Parathyroid adenoma (tissue), 2 donors: ENCODE results near the gene KANSL1.
"Not testable (repeated sequence)": the region's sequence is repeated elsewhere in the genome, so short reads cannot be mapped to it uniquely, and the experiment has no call there.

Source experiments
- H2AFZ ChIP-seq: fragments of 300-600 bp; sonication (generic); one replicate; pipeline ENCODE4 v1.7.0; 2017; ENCODE audit warnings: antibody characterized with exemption, mild to moderate bottlenecking
- H3K27ac ChIP-seq: fragments of 300-600 bp; sonication (generic); one replicate; pipeline ENCODE4 v1.7.0; 2017
- H3K27me3 ChIP-seq: fragments of 300-600 bp; sonication (generic); one replicate; pipeline ENCODE4 v1.7.0; 2017; ENCODE audit warnings: low read length; ENCODE audit not compliant: control insufficient read depth, insufficient read depth
- H3K36me3 ChIP-seq: fragments of 300-600 bp; sonication (generic); one replicate; pipeline ENCODE4 v1.7.0; 2017; ENCODE audit warnings: low read length; ENCODE audit not compliant: control insufficient read depth, insufficient read depth
- H3K4me1 ChIP-seq: fragments of 300-600 bp; sonication (generic); one replicate; pipeline ENCODE4 v1.7.0; 2017; ENCODE audit warnings: control low read depth
- H3K4me2 ChIP-seq: fragments of 300-600 bp; sonication (generic); one replicate; pipeline ENCODE4 v1.7.0; 2017; ENCODE audit warnings: low read length
- H3K4me3 ChIP-seq: fragments of 300-600 bp; sonication (generic); one replicate; pipeline ENCODE4 v1.7.0; 2017; ENCODE audit warnings: low read depth, low read length
- H3K79me2 ChIP-seq: fragments of 300-600 bp; sonication (generic); one replicate; pipeline ENCODE4 v1.7.0; 2017; ENCODE audit warnings: control low read depth
- H3K9ac ChIP-seq: fragments of 300-600 bp; sonication (generic); one replicate; pipeline ENCODE4 v1.7.0; 2017; ENCODE audit warnings: mild to moderate bottlenecking
- H3K9me3 ChIP-seq: fragments of 300-600 bp; sonication (generic); one replicate; pipeline ENCODE4 v1.7.0; 2017; ENCODE audit warnings: low read length; ENCODE audit not compliant: control insufficient read depth
- TF ChIP-seq, protein P1 (sequence below): fragments of 300-600 bp; sonication (generic); IDR thresholded peaks from one replicate; pipeline ENCODE4 v1.7.0; 2017; ENCODE audit warnings: antibody characterized with exemption, mild to moderate bottlenecking
- donor health status: primary hyperparathyroidism.

The KANSL1 gene

DNA sequence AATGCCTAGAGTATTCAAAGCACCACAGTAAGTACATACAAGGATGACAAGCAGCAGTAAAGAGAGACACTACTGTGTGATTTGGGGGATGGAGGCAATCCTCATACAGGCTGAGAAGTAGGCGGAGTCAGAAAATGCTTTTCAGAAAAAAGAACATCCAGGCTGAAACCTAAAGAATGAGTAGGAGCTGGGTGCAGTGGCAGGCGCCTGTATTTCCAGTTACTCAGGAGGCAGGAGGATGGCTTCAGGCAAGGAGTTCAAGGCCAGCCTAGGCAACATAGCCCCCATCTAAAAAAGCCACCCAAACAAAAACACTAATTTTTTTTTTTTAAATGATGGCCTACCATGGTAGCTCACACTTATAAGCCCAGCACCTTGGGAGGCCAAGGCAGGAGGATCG is 10.3 kb downstream of the KANSL1 start:
- TF ChIP-seq, protein P1, sequence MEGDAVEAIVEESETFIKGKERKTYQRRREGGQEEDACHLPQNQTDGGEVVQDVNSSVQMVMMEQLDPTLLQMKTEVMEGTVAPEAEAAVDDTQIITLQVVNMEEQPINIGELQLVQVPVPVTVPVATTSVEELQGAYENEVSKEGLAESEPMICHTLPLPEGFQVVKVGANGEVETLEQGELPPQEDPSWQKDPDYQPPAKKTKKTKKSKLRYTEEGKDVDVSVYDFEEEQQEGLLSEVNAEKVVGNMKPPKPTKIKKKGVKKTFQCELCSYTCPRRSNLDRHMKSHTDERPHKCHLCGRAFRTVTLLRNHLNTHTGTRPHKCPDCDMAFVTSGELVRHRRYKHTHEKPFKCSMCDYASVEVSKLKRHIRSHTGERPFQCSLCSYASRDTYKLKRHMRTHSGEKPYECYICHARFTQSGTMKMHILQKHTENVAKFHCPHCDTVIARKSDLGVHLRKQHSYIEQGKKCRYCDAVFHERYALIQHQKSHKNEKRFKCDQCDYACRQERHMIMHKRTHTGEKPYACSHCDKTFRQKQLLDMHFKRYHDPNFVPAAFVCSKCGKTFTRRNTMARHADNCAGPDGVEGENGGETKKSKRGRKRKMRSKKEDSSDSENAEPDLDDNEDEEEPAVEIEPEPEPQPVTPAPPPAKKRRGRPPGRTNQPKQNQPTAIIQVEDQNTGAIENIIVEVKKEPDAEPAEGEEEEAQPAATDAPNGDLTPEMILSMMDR, result no peak
- Histone ChIP-seq H3K9ac (no peak overlapping the region), H3K27ac (no peak overlapping the region), H3K4me2 (no peak overlapping the region), H3K9me3 (no peaks in the 10 kb centered on the region), H3K4me1 (peaks cover 10% of the 10 kb centered on the region), H3K79me2 (peaks cover 85% of the 10 kb centered on the region), H3K27me3 (no peaks in the 10 kb centered on the region), H2AFZ (no peak overlapping the region), H3K36me3 (no peaks in the 10 kb centered on the region), H3K4me3 (no peak overlapping the region)

DNA sequence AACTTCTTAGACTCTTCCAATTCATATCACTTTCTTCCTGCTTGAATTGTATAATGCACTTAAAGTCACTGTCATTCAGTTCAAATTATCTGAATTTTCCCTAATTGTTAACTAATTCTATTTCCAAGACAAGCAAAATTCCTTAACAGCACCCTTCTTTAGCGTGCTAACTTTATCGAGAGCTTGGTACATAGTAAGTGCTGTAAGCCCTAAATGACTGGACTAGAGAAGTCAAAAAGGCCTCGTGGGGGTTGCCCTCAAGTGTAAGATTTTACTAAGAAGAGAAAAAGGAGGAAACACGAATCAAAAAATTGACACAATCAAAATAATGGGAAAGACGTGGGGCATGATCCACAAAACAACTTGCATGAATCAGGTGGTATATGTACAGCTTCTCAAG is 11.3 kb downstream of the KANSL1 start:
- H3K27ac ChIP-seq, result no peak overlapping the region
- no peak overlapping the region for H3K9ac ChIP-seq
- H3K79me2 ChIP-seq, result peaks cover 92% of the 10 kb centered on the region
- no peak overlapping the region for H2AFZ ChIP-seq
- H3K9me3 ChIP-seq, result no peaks in the 10 kb centered on the region
- no peaks in the 10 kb centered on the region for H3K27me3 ChIP-seq
- peaks cover 17% of the 10 kb centered on the region for H3K4me1 ChIP-seq
- no peaks in the 10 kb centered on the region for H3K36me3 ChIP-seq
- no peak overlapping the region for H3K4me3 ChIP-seq
- no peak overlapping the region for H3K4me2 ChIP-seq
- TF ChIP-seq, protein P1, result no peak

DNA sequence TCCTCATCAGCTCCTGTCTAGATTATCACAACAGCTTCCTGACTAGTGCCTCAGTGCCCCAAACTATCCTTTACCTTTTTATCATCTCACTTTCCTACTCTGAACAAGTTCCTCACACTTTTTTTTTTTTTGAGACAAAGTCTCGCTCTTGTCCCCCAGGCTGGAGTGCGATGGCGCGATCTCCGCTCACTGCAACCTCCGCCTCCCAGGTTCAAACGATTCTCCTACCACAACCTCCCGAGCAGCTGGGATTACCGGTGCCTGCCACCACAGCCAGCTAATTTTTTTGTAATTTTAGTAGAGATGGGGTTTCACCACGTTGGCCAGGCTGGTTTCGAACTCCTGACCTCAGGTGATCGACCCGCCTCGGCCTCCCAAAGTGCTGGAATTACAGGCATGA is 11.9 kb downstream of the KANSL1 start:
- not testable (repeated sequence) for H3K9me3 ChIP-seq, H3K4me2 ChIP-seq, H3K27me3 ChIP-seq, H3K36me3 ChIP-seq, H3K9ac ChIP-seq, H2AFZ ChIP-seq, H3K27ac ChIP-seq, H3K4me3 ChIP-seq
- H3K79me2 ChIP-seq, result peaks cover 92% of the 10 kb centered on the region
- H3K4me1 ChIP-seq, result peaks cover 19% of the 10 kb centered on the region

DNA sequence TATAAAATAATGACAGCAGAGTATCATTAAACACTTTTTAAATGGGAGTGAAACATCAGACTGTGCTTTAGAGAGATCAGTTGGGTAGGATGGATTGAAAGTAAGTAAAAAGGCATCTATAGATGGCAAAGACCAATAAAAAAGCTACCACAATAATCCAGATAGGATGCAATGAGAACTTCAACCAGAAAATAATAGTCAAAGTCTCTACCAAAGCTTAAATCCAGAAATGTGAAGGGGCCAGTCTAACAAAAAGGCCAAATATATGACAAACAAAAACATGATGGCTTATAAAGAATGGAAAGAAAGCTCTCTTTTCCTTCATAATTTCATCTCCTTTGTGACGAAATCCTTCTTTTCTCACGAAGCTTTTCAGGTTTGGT is 12.3 kb downstream of the KANSL1 start:
- TF ChIP-seq, protein P1, result no peak
- no peaks in the 10 kb centered on the region for H3K27me3 ChIP-seq
- no peaks in the 10 kb centered on the region for H3K9me3 ChIP-seq
- H3K9ac ChIP-seq, result no peak overlapping the region
- H3K4me3 ChIP-seq, result no peak overlapping the region
- peaks cover 19% of the 10 kb centered on the region for H3K4me1 ChIP-seq
- no peak overlapping the region for H2AFZ ChIP-seq
- no peaks in the 10 kb centered on the region for H3K36me3 ChIP-seq
- H3K27ac ChIP-seq, result no peak overlapping the region
- H3K4me2 ChIP-seq, result no peak overlapping the region
- peaks cover 92% of the 10 kb centered on the region for H3K79me2 ChIP-seq

DNA sequence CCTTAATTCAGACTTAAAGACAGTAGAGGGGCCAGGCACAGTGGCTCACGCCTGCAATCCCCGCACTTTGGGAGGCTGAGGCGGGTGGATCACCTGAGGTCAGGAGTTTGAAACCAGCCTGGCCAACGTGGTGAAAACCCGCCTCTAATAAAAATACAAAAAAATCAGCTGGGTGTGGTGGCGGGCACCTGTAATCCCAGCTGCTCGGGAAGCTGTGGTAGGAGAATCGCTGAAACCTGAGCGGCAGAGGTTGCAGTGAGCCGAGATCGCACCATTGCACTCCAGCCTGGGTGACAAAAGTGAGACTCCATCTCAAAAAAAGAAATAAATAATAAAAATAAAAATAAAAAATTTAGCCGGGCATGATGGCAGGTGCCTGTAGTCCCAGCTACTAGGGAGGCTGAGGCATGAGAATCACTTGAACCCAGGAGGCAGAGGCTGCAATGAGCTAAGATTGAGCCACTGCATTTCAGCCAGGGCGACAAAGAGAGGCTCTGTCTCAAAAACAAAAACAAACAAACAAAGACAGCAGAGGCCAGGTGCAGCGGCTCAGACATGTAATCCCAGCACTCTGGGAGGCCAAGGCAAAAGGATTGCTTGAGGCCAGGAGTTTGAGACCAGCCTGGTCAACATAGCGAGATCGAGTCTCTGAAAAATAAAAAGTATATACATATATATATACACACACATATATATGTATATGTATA is 12.9 kb downstream of the KANSL1 start:
- not testable (repeated sequence) for H3K27me3 ChIP-seq
- H3K4me1 ChIP-seq, result peaks cover 19% of the 10 kb centered on the region

More for the DNA sequence above, 12.9 kb downstream of the KANSL1 start:
- not testable (repeated sequence) for H3K9me3 ChIP-seq, H2AFZ ChIP-seq, H3K9ac ChIP-seq, H3K4me2 ChIP-seq, H3K36me3 ChIP-seq, H3K4me3 ChIP-seq, H3K27ac ChIP-seq
- H3K79me2 ChIP-seq, result peaks cover 90% of the 10 kb centered on the region
